Transverse colon (tissue), 3 donors: ENCODE results near the gene AMOTL2.

Experiments
- CTCF ChIP-seq, 5 experiments: fragments of 200-600 bp in 3 of 5; fragments of 450-650 bp in 2 of 5; sonication (generic) in 3 of 5; IDR thresholded peaks; 1 replicate in 2 of 5; 2 replicates in 3 of 5; pipeline ENCODE4 v1.5.1; 2016 to 2017; ENCODE audit warnings: antibody characterized with exemption in 5 of 5, inconsistent platforms in 3 of 5, mild to moderate bottlenecking in 2 of 5, moderate library complexity in 1 of 5
- EP300 ChIP-seq: sonication (generic); formaldehyde crosslinking; IDR thresholded peaks from one replicate; pipeline ENCODE4 v1.6.1; 2017; ENCODE audit warnings: antibody characterized with exemption, low read depth

DNA sequence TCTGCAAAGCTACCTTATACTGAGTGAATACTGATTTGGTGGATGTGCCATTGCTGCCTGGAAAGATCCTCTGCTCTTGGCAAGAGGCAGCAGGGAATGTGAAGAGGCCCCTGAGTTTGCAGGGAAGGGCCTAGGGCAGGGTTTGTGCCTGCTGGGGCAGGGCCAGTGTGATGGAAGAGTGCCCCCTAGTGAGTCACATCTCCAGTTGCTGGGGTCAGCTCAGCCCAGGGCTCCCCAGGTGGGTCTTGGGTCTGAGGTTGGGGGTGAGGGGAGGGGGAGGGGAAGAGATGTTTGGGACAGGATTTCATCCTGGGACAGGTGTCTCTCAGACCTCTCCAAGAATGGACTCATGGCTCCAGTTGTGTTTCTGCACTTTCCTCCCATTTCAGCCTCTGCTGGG lies 4.1 kb upstream of the AMOTL2 start:
- TF ChIP-seq CTCF (IDR thresholded peaks at IDR 0.05) (peak; percentile 50 to 57 (median 53)), EP300 (no peak)
